Measurements from ENCODE around the gene KRT8. TPM values are rescaled to one million over a fixed set of nuclear protein-coding genes. Genes with fewer than 3 reads are reported as not detected.
A peak's percentile ranks its signal among the peaks of the same experiment; 100 is the strongest.

KRT8 gene
- total RNA-seq, 1 experiment from 2014 or later = 2.8 TPM

GRCh38 chr12:52944683-52945388 lies 40.0 kb upstream of the KRT8 start:
- Histone ChIP-seq H3K4me3 (no peak overlapping the region), H3K9me3 (replicated peaks) (no peaks in the 10 kb centered on the region), H3K27ac (no peak overlapping the region), H3K27me3 (replicated peaks) (no peaks in the 10 kb centered on the region), H3K36me3 (peaks cover 4% of the 10 kb centered on the region; the same call in 1 of the 2 replicates), H3K4me1 (replicated peaks) (peaks cover 18% of the 10 kb centered on the region)
- no peak for DNase-seq (ENCODE audit: low read depth in 1 of 2, low spot score in 2 of 2)

- Histone ChIP-seq H3K4me1 (replicated peaks) (peaks cover 14% of the 10 kb centered on the region), H3K9me3 (replicated peaks) (no peaks in the 10 kb centered on the region), H3K4me3 (no peak overlapping the region), H3K36me3 (peaks cover 2% of the 10 kb centered on the region; the same call in 1 of the 2 replicates), H3K27me3 (replicated peaks) (no peaks in the 10 kb centered on the region), H3K27ac (no peak overlapping the region)
- DNase-seq (ENCODE audit: low read depth in 1 of 2, low spot score in 2 of 2) = no peak
Observed at GRCh38 chr12:52942901-52943181, 38.0 kb upstream of the KRT8 start.

GRCh38 chr12:52942066-52942900 lies 37.4 kb upstream of the KRT8 start:
- H3K4me3 ChIP-seq = no peak overlapping the region
- no peaks in the 10 kb centered on the region for H3K27me3 ChIP-seq (replicated peaks)
- no peaks in the 10 kb centered on the region for H3K9me3 ChIP-seq (replicated peaks)
- no peak for DNase-seq (ENCODE audit: low read depth in 1 of 2, low spot score in 2 of 2)
- H3K36me3 ChIP-seq = no peaks in the 10 kb centered on the region
- peaks cover 12% of the 10 kb centered on the region for H3K4me1 ChIP-seq (replicated peaks)
- no peak overlapping the region for H3K27ac ChIP-seq

GRCh38 chr12:52929538-52929937 lies 24.7 kb upstream of the KRT8 start:
- no peaks in the 10 kb centered on the region for H3K27me3 ChIP-seq (replicated peaks)
- no peak overlapping the region for H3K4me3 ChIP-seq
- no peaks in the 10 kb centered on the region for H3K36me3 ChIP-seq
- peaks cover 35% of the 10 kb centered on the region for H3K4me1 ChIP-seq (replicated peaks)
- no peak for DNase-seq (ENCODE audit: low read depth in 1 of 2, low spot score in 2 of 2)
- H3K27ac ChIP-seq = no peak overlapping the region
- H3K9me3 ChIP-seq (replicated peaks) = no peaks in the 10 kb centered on the region

DNA sequence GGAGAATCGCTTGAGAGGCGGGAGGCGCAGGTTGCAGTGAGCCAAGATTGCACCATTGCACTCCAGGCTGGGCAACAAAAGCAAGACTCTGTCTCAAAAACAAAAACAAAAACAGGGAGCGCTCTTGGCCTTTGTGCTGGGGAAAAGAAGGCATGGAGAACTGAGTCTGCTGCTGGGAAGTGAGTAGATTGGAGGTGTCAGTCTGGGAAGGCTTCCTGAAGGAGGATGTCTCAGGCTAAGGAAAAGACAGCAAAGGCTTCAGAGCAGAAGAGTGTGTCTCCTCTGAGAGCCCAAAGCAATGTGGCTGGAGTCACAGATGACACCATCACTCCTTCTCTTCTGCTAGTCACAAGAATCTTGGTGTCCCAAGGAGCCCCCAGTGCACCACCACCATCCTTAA lies 23.1 kb upstream of the KRT8 start:
- DNase-seq (ENCODE audit: low read depth in 1 of 2, low spot score in 2 of 2) = no peak
- H3K27ac ChIP-seq = peak overlapping the region; percentile 87
- no peaks in the 10 kb centered on the region for H3K27me3 ChIP-seq (replicated peaks)
- no peaks in the 10 kb centered on the region for H3K9me3 ChIP-seq (replicated peaks)
- H3K4me3 ChIP-seq = no peak overlapping the region
- no peaks in the 10 kb centered on the region for H3K36me3 ChIP-seq
- H3K4me1 ChIP-seq (replicated peaks) = peaks cover 39% of the 10 kb centered on the region

DNA sequence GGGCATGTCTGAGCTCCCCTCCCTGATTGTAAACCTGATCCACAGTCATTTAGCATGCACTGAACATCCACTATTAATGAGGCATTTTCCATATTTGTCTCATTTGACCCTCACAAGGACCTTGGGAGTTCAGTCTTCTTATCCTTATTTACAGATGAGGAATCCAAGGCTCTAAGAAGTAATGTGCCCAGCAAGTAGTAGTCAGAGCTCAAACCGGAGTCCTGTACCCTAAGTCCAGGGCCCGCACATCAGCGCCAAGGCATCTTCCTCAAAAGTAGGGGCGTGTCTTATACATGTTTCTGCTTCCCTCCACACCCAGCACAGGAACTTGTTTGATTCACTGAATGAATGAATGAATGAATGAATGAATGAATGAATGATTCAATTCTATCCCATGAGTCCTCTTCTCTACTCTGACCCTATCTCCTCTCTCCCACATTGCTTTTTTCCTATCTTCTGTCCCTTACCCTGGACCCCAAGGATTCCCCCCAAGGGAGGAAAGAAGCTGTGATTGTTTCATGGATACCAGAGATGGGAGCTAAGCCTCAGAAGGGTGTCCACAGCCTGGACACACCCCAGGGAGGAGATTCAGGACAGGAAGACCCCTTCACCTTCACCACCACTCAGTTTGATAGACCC lies 21.8 kb upstream of the KRT8 start:
- Histone ChIP-seq H3K4me3 (no peak overlapping the region), H3K9me3 (replicated peaks) (no peaks in the 10 kb centered on the region), H3K27ac (peak overlapping the region; percentile 87), H3K4me1 (replicated peaks) (peaks cover 39% of the 10 kb centered on the region), H3K36me3 (no peaks in the 10 kb centered on the region), H3K27me3 (replicated peaks) (no peaks in the 10 kb centered on the region)
- no peak for DNase-seq (ENCODE audit: low read depth in 1 of 2, low spot score in 2 of 2)

DNA sequence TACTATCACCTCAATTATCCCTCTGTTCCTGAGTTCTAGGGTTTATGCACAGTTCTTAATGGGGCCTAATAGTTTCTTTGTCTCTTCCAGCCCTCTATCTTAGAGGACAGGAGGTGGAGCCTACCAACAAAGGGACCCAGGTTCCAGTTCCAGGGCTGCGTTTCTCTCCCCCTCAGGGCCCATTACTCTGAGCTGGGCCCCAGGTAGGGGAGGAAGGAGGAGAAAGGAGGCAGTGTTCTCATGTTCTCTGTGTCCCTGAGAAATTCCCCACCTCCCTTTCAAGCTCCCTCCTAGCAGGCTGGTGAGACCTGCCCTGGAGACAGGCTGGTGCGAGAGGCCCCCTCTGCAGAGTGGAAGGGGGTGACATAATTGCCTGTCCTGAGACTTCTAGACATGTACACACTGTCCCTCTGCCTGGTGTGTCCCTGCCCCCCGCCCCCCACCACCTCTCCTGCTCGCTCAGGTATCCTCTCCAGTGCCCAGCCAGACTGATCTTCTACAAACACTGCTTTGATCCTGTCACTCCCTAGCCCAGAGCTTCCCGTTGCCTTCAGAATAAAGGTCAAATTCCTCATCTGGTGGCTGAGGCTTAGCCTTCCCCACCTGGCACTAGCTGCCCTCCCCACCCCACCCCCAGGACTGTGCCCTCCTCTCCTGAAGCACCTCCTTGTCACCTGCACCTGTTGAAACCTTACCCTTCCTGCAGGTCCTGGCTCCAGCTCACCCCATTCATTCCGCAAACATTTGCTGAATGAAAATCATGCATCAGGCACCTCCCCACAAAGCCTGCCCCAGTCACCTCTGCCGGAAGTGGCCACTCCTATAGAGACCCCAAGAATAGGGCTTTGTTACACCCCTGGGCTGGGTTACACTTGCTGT lies 21.1 kb upstream of the KRT8 start:
- H3K4me1 ChIP-seq (replicated peaks) = peaks cover 39% of the 10 kb centered on the region
- no peaks in the 10 kb centered on the region for H3K27me3 ChIP-seq (replicated peaks)
- no peaks in the 10 kb centered on the region for H3K36me3 ChIP-seq
- no peak for DNase-seq (ENCODE audit: low read depth in 1 of 2, low spot score in 2 of 2)
- peak overlapping the region; percentile 87 for H3K27ac ChIP-seq
- H3K4me3 ChIP-seq = no peak overlapping the region
- H3K9me3 ChIP-seq (replicated peaks) = no peaks in the 10 kb centered on the region

GRCh38 chr12:52924764-52925716 lies 20.2 kb upstream of the KRT8 start:
- Histone ChIP-seq H3K27ac (peak overlapping the region; percentile 87), H3K4me3 (no peak overlapping the region), H3K36me3 (no peaks in the 10 kb centered on the region), H3K4me1 (replicated peaks) (peaks cover 39% of the 10 kb centered on the region), H3K9me3 (replicated peaks) (no peaks in the 10 kb centered on the region), H3K27me3 (replicated peaks) (no peaks in the 10 kb centered on the region)
- DNase-seq (ENCODE audit: low read depth in 1 of 2, low spot score in 2 of 2) = peak; percentile 64 to 66

DNA sequence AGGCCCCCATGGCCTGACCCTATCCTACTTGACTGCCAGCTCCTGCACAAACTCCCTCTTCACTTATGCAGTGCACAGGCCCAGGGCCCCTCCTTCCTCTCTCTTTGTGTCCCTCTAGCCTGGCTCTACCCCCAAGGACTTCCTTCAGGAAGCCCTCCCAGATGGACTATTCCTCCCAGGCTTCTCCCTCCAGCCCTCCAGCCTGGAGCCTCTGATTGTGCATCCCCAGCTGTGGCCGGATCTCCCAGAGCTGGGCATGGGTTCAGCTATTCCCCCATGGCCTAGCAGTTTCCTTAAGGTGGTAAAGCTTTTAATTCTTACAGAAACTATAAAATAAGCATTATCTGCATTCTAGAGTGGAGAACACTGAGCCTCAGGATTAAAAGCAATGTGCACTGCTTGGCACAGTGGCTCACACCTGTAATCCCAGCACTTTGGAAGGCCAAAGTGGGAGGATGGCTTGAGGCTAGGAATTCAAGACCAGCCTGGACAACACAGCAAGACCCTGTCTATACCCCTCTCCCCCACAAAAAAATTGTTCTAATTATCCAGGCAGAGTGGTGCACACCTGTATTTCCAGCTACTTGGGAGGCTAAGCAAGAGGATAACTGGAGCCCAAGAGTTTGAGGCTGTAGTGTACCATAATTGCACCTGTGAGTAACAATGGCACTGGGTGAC lies 16.8 kb upstream of the KRT8 start:
- Histone ChIP-seq H3K27ac (no peak overlapping the region), H3K4me1 (replicated peaks) (peaks cover 25% of the 10 kb centered on the region), H3K27me3 (replicated peaks) (no peaks in the 10 kb centered on the region), H3K36me3 (no peaks in the 10 kb centered on the region), H3K9me3 (replicated peaks) (no peaks in the 10 kb centered on the region), H3K4me3 (no peak overlapping the region)
- DNase-seq (ENCODE audit: low read depth in 1 of 2, low spot score in 2 of 2) = no peak

- Histone ChIP-seq H3K4me3 (no peak overlapping the region), H3K9me3 (replicated peaks) (no peaks in the 10 kb centered on the region), H3K4me1 (replicated peaks) (peaks cover 18% of the 10 kb centered on the region), H3K27me3 (replicated peaks) (no peaks in the 10 kb centered on the region), H3K27ac (no peak overlapping the region), H3K36me3 (no peaks in the 10 kb centered on the region)
- no peak for DNase-seq (ENCODE audit: low read depth in 1 of 2, low spot score in 2 of 2)
Observed at GRCh38 chr12:52920937-52921336, 16.1 kb upstream of the KRT8 start.

DNA sequence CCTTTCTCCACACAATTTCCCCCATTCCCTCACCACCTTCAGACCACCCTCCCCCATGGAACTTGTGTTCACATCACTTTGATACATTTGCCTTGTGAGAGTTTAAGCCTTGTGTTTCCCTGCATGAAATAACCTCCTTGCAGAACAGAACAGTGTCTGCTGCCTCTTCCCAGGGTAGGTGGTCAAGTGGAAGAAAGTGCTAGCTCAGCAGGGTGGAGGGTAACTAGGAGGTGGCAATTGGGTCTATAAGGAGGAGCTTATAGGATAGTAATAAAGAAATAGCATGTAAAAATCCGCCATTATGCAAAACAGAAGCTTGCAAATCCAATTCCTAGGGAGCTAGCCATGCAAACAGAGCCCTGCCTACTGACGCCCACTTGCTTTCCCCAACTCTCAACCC lies 13.9 kb upstream of the KRT8 start:
- H3K27ac ChIP-seq = no peak overlapping the region

GRCh38 chr12:52918351-52918750 lies 13.5 kb upstream of the KRT8 start:
- no peaks in the 10 kb centered on the region for H3K36me3 ChIP-seq
- H3K4me3 ChIP-seq = no peak overlapping the region
- H3K27ac ChIP-seq = no peak overlapping the region
- no peaks in the 10 kb centered on the region for H3K9me3 ChIP-seq (replicated peaks)
- H3K27me3 ChIP-seq (replicated peaks) = no peaks in the 10 kb centered on the region
- no peaks in the 10 kb centered on the region for H3K4me1 ChIP-seq (replicated peaks)
- no peak for DNase-seq (ENCODE audit: low read depth in 1 of 2, low spot score in 2 of 2)

More for the DNA sequence above, 13.9 kb upstream of the KRT8 start:
- no peaks in the 10 kb centered on the region for H3K36me3 ChIP-seq
- no peak overlapping the region for H3K4me3 ChIP-seq
- no peaks in the 10 kb centered on the region for H3K4me1 ChIP-seq (replicated peaks)
- no peaks in the 10 kb centered on the region for H3K9me3 ChIP-seq (replicated peaks)
- DNase-seq (ENCODE audit: low read depth in 1 of 2, low spot score in 2 of 2) = no peak
- no peaks in the 10 kb centered on the region for H3K27me3 ChIP-seq (replicated peaks)
